HG03575 (cell line): ENCODE results near the gene THSD7B.

ENCODE experiments used
- ATAC-seq: cut with Tn5 transposase; IDR thresholded peaks from one replicate; pipeline ENCODE4 v1.9.1; 2021; ENCODE audit not compliant: unreplicated experiment, insufficient number of reproducible peaks, low FRiP score; ENCODE audit errors: extremely low read depth

The THSD7B gene

GRCh38 chr2:137111896-137112295 is 346.6 kb downstream of the THSD7B start:
- ATAC-seq: no peak

GRCh38 chr2:137115081-137115794 is 349.9 kb downstream of the THSD7B start:
- no peak for ATAC-seq

- no peak for ATAC-seq
Measured at GRCh38 chr2:137115795-137116089, 350.4 kb downstream of the THSD7B start.

GRCh38 chr2:137117385-137117784 is 352.0 kb downstream of the THSD7B start:
- no peak for ATAC-seq

GRCh38 chr2:137118140-137118539 is 352.8 kb downstream of the THSD7B start:
- ATAC-seq: no peak

- ATAC-seq: no peak
Measured at GRCh38 chr2:137123226-137123625, 357.9 kb downstream of the THSD7B start.

- no peak for ATAC-seq
Measured at GRCh38 chr2:137133225-137133624, 367.9 kb downstream of the THSD7B start.

GRCh38 chr2:137138263-137138662 is 372.9 kb downstream of the THSD7B start:
- ATAC-seq: no peak

- no peak for ATAC-seq
Measured at GRCh38 chr2:137151731-137152130, 386.4 kb downstream of the THSD7B start.

- ATAC-seq: no peak
Measured at GRCh38 chr2:137154946-137155345, 389.6 kb downstream of the THSD7B start.

- ATAC-seq: no peak
Measured at GRCh38 chr2:137155356-137156104, 390.2 kb downstream of the THSD7B start.

- no peak for ATAC-seq
Measured at GRCh38 chr2:137156221-137156844, 391.0 kb downstream of the THSD7B start.

GRCh38 chr2:137157851-137158250 is 392.5 kb downstream of the THSD7B start:
- ATAC-seq: no peak

- ATAC-seq: no peak
Measured at GRCh38 chr2:137161250-137161649, 395.9 kb downstream of the THSD7B start.

GRCh38 chr2:137165968-137166367 is 400.6 kb downstream of the THSD7B start:
- ATAC-seq: no peak

- no peak for ATAC-seq
Measured at GRCh38 chr2:137167651-137168050, 402.3 kb downstream of the THSD7B start.

GRCh38 chr2:137168552-137168951 is 403.2 kb downstream of the THSD7B start:
- ATAC-seq: no peak

- ATAC-seq: no peak
Measured at GRCh38 chr2:137172162-137172561, 406.8 kb downstream of the THSD7B start.

GRCh38 chr2:137173463-137173862 is 408.1 kb downstream of the THSD7B start:
- peak; percentile 81 for ATAC-seq

- ATAC-seq: no peak
Measured at GRCh38 chr2:137175246-137175645, 409.9 kb downstream of the THSD7B start.
